ENCODE results near the gene DDAH1. TPM values are rescaled to one million over a fixed set of nuclear protein-coding genes. Genes with fewer than 3 reads are reported as not detected.
A peak's percentile ranks its signal among the peaks of the same experiment; 100 is the strongest.

The DDAH1 gene
- total RNA-seq, 2 experiments from 2014 or later: 0.09 to 0.11 TPM

DNA sequence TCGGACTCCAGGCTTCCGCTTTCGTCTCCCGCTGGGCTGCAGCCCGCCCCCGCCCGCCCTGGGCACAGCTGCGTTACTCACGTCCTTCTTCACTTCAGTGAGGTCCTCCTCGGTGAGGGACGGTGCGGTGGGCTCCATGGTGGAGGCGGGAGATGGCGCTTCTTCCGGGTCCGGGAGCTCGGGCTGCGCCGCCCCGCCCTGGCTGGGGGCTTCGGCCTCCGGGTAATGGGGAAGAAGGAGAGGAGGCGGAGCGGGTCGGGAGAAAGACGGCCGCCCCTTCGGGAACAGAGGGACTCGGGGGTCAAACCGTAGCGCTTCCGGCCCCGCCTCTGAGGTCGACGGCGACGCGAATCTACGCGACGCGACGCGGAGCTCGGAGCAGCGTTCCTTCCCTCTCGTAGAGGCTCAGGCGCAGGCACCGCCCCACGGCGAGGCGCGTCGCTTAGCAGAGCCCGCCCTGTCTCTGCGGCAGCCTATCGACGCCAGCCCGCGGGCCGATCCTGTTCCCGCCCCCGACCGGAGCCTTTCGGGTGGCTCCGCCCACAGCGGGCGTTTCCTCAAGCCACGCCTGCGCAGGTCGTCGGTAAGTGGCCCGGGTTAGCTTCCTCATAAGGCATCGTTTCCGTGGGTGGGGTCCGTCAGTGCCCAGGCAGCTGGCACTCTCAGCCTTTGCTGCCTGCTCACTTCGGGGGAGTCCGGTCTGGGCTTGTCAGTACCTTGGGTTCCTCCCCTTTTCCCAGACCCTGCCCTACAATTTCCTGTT, 188.6 kb downstream of the DDAH1 start, which contains the start of gene BCL10:
BCL10 (minus strand) TSS at position 418 of the 763 bp plus-strand sequence; CDS start at position 138, 280 bp downstream.
- peaks cover 52% of the 10 kb centered on the region for H3K4me1 Mint-ChIP-seq
- ChIA-PET POLR2A (interaction anchor here (0.7 to 2.5 kb wide), 8 partner anchors 15 to 703 kb away, joined by 3 to 11 read pairs (median 4); partner anchors contain the start of gene C1orf52), CTCF (interaction anchor here (0.5 to 2.3 kb wide), 11 partner anchors 15 to 1074 kb away, joined by 3 to 36 read pairs (median 3); partner anchors contain the start of gene C1orf52)
- DNase-seq (peak; percentile 99), ATAC-seq (peak; percentile 97)
- H3K4me3 Mint-ChIP-seq: peak within 1 kb of the TSS; percentile 84
- intact Hi-C loops (cut with DNase I, micrococcal nuclease): loop anchor here (1.0 to 10.0 kb wide), 15 partner anchors 17 to 1636 kb away; partner anchors contain the start of genes C1orf52 (in 2 of the 2), CTBS (in 2 of the 2), SSX2IP (in 2 of the 2) and ZNHIT6 (in 2 of the 2)
- H3K36me3 Mint-ChIP-seq (ENCODE audit: low read depth): peaks cover 27% of the 10 kb centered on the region
- H3K27ac Mint-ChIP-seq: peak within 1 kb of the TSS; percentile 94
- peaks cover 4% of the 10 kb centered on the region for H3K27me3 Mint-ChIP-seq
- H3K9me3 Mint-ChIP-seq (ENCODE audit: low read depth): no peaks in the 10 kb centered on the region

DNA sequence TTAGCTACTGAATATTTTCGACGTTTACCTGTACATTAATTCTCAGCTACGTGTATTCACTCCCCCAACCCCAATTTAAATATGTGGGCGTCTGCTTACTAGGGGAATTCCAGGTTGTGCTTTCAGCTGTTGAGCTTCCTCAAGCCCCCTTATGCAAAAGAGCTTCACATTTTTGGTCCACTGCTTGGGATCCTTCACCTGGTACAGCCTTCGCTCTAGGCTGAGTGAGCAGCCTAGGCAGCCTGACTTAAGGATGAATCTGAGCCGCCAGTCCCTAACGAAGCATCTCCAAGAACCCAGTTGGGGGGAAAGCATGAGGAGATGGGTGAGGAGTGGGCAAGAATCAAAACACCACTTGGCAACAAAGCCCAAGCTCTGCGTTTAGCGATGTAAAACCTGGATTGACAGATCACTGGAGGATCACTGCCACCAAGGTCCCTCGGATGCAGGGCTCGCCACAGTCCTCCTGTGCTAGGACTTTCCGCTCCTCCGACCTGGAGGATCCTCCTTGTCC, 189.2 kb downstream of the DDAH1 start:
- H3K27me3 Mint-ChIP-seq: peaks cover 4% of the 10 kb centered on the region
- POLR2A ChIA-PET: interaction anchor here (0.6 to 2.5 kb wide), 5 partner anchors 17 to 703 kb away, joined by 5 to 11 read pairs (median 5); partner anchors contain the start of gene C1orf52

DNA sequence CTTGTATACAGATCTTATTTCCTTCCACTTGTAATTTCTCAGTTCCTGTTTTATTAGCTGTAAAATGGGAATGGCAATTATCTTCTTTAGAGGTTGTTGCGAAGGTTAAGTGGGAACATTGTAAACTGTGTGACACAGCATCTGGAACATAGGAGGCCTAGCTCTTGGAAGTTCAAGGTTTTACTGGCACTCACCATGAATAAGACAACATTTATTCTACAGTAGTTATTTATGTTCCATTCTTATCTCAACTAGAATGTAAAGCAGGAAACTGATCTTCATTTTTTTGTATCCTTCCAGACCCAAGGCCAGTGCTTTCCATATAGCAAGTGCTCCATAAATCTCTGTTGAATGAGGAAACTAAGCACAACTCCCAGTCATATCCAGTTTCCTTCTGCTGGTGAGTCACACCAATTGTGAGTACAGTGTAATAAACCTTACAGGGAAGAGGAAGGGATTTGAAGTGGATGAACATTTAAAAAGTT, 189.9 kb downstream of the DDAH1 start:
- POLR2A ChIA-PET: interaction anchor here (2.2 to 2.5 kb wide), 2 partner anchors 15 to 23 kb away, joined by 5 to 11 read pairs; partner anchors contain the start of gene C1orf52
- Mint-ChIP-seq H3K9me3 (ENCODE audit: low read depth) (no peaks in the 10 kb centered on the region), H3K4me1 (peaks cover 57% of the 10 kb centered on the region), H3K4me3 (peak overlapping the region; percentile 84), H3K27ac (peak overlapping the region; percentile 94), H3K36me3 (ENCODE audit: low read depth) (peaks cover 37% of the 10 kb centered on the region), H3K27me3 (no peaks in the 10 kb centered on the region)
- DNase-seq (no peak), ATAC-seq (no peak)
- CTCF ChIA-PET: interaction anchor here (0.6 to 2.3 kb wide), 4 partner anchors 16 to 35 kb away, joined by 3 to 36 read pairs (median 8); partner anchors contain the start of gene C1orf52
- intact Hi-C loops (cut with DNase I, micrococcal nuclease): loop anchor here (5.0 to 10.0 kb wide), 10 partner anchors 278 to 1637 kb away; partner anchors contain the start of genes CTBS (in 2 of the 2), GNG5 (in 1 of the 2), HS2ST1 (in 1 of the 2) and MCOLN2 (in 1 of the 2)

More for the DNA sequence above, 189.2 kb downstream of the DDAH1 start:
- Mint-ChIP-seq H3K27ac (peak overlapping the region; percentile 94), H3K4me1 (peaks cover 57% of the 10 kb centered on the region), H3K36me3 (ENCODE audit: low read depth) (peaks cover 33% of the 10 kb centered on the region), H3K4me3 (peak overlapping the region; percentile 84), H3K9me3 (ENCODE audit: low read depth) (no peaks in the 10 kb centered on the region)
- intact Hi-C loops (cut with DNase I, micrococcal nuclease): loop anchor here (1.0 to 10.0 kb wide), 15 partner anchors 16 to 1637 kb away; partner anchors contain the start of genes C1orf52 (in 2 of the 2), CTBS (in 2 of the 2), SSX2IP (in 2 of the 2) and ZNHIT6 (in 2 of the 2)
- ATAC-seq (no peak), DNase-seq (peak; percentile 23)
- CTCF ChIA-PET: interaction anchor here (0.6 to 2.3 kb wide), 5 partner anchors 17 to 746 kb away, joined by 3 to 36 read pairs (median 3); partner anchors contain the start of gene C1orf52

DNA sequence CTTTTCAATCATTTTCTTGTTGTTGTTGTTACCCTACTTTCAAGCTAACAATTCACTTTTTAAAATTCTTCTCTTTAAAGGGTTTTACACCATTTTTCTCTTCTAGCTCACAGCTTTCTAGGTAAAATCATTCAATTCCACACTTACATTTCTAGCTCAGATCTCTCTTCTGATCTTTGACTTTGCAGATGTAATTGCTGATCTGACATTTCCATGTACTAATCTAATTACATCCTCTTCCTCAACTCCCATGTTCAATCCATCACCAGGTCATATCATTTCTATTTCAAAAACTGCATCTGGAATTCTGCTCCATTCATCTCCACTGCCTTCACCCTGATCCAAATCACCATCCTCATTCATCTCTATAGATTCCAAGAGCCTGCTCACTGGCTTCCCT, 191.6 kb downstream of the DDAH1 start:
- DNase-seq (no peak), ATAC-seq (no peak)
- Mint-ChIP-seq H3K36me3 (ENCODE audit: low read depth) (peaks cover 47% of the 10 kb centered on the region), H3K4me3 (no peak overlapping the region), H3K9me3 (ENCODE audit: low read depth) (no peaks in the 10 kb centered on the region), H3K4me1 (peaks cover 47% of the 10 kb centered on the region), H3K27me3 (no peaks in the 10 kb centered on the region), H3K27ac (peak overlapping the region; percentile 7)
- CTCF ChIA-PET: interaction anchor here (0.5 to 4.5 kb wide), 5 partner anchors 12 to 349 kb away, joined by 3 to 33 read pairs (median 12); partner anchors contain the start of gene C1orf52
- intact Hi-C loops (cut with DNase I, micrococcal nuclease): loop anchor here (10.0 kb wide), 4 partner anchors 431 to 1431 kb away; partner anchors contain the start of genes GNG5 (in 1 of the 2), SH3GLB1 (in 1 of the 2), SPATA1 (in 1 of the 2) and ZNHIT6 (in 1 of the 2)
- POLR2A ChIA-PET: interaction anchor here (0.6 to 2.2 kb wide), 2 partner anchors 14 to 23 kb away, joined by 3 to 5 read pairs; partner anchors contain the start of gene C1orf52

DNA sequence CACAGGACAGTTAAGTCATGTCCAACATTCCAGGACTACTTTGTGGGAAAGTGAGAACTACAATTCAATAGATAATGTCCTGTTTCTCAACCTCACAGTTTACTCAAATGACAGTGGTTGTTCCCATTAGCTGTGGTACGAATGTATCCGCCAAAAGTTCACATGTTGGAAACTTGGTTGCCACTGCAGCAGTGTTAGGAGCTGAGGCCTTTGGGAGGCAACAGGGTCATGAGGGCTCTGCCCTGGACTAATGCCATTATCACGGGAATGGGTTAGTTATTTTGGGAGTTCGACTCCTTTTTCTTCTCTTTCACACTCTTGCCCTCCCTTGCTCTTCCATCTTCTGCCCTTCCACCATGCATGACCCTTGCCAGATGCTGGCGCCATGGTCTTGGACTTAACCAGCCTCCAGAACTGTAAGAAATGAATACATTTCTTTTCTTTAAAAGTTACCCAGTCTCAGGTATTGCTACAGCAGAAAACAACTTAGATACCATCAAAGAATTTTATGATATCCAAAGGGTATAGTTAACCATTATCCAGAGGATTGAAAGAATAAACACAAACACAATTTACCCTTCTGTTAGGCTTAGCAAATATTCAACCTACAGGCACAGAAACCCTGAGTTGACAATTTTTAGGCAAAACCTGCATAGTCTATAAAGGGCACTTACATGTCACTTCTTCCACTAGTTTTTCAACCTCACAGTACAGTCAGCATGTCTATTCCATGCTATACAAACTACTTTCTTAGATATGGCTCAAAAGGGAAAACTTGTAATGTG, 196.0 kb downstream of the DDAH1 start:
- CTCF ChIA-PET: interaction anchor here (1.9 to 4.1 kb wide), 2 partner anchors 7 to 10 kb away, joined by 5 to 14 read pairs; partner anchors contain the start of gene C1orf52
- Mint-ChIP-seq H3K4me1 (peaks cover 31% of the 10 kb centered on the region), H3K27me3 (no peaks in the 10 kb centered on the region), H3K4me3 (no peak overlapping the region), H3K9me3 (ENCODE audit: low read depth) (no peaks in the 10 kb centered on the region), H3K36me3 (ENCODE audit: low read depth) (peaks cover 48% of the 10 kb centered on the region), H3K27ac (peak overlapping the region; percentile 38)
- no peak for DNase-seq
- intact Hi-C loops (cut with DNase I, micrococcal nuclease): no loop called here
- POLR2A ChIA-PET: no interaction called here
- ATAC-seq: no peak

Other genes starting within 250 kb of the DDAH1 start
- gene C1orf52, start 205.5 kb downstream of the DDAH1 start, total RNA-seq: 10 to 100 TPM; 23.5 to 24.6 TPM
- 10 to 100 TPM; 28.3 to 28.8 TPM for gene BCL10, start 188.5 kb downstream of the DDAH1 start, total RNA-seq
- gene CCN1, start 115.6 kb upstream of the DDAH1 start, total RNA-seq: under 1 TPM; 0.14 to 0.19 TPM
- 10 to 100 TPM; 20.7 to 23.8 TPM for gene ZNHIT6, start 243.3 kb upstream of the DDAH1 start, total RNA-seq